HepG2 (cell line): ENCODE results near the gene KRTAP1-4. TPM values are rescaled to one million over a fixed set of nuclear protein-coding genes. Genes with fewer than 3 reads are reported as not detected.

Source experiments
- AKAP8 ChIP-seq: sonication (generic); formaldehyde crosslinking; IDR thresholded peaks from 2 replicates; pipeline ENCODE4 v1.5.1; 2020; ENCODE audit warnings: mild to moderate bottlenecking, missing genetic modification reagents
- EP300 ChIP-seq, 3 experiments: sonication (generic) in 1 of 3; formaldehyde crosslinking in 1 of 3; IDR thresholded peaks; 2 replicates each; pipeline versions ENCODE4 v1.5.1 to v1.6.1; 2011 to 2020; ENCODE audit warnings: low read depth in 2 of 3, low read length in 2 of 3, borderline replicate concordance in 1 of 3, improper control_type of control experiment in 1 of 3, mild to moderate bottlenecking in 1 of 3, missing genetic modification reagents in 1 of 3, moderate library complexity in 1 of 3
- ETV5 ChIP-seq: IDR thresholded peaks from 2 replicates; pipeline ENCODE4 v1.6.1; 2018; ENCODE audit warnings: missing biosample characterization, missing genetic modification reagents, inconsistent platforms, borderline replicate concordance
- HMG20B ChIP-seq: conservative IDR thresholded peaks from 2 replicates; pipeline ENCODE4 v1.6.1; 2016; ENCODE audit warnings: missing genetic modification reagents, missing compliant biosample characterization
- KLF15 ChIP-seq: sonication (generic); formaldehyde crosslinking; IDR thresholded peaks from 2 replicates; pipeline ENCODE4 v1.8.1; 2023; ENCODE audit warnings: borderline replicate concordance, mild to moderate bottlenecking, inconsistent platforms, missing genetic modification reagents, mixed read lengths
- MED8 ChIP-seq: sonication (generic); formaldehyde crosslinking; IDR thresholded peaks from 2 replicates; pipeline ENCODE4 v1.8.1; 2023; ENCODE audit warnings: mild to moderate bottlenecking, missing genetic modification reagents; ENCODE audit not compliant: insufficient replicate concordance
- SIN3A ChIP-seq: IDR thresholded peaks from 2 replicates; pipeline ENCODE4 v1.6.1; 2011; ENCODE audit warnings: low read depth, mild to moderate bottlenecking, control low read depth, low read length, borderline replicate concordance
- SOX13 ChIP-seq, 3 experiments: fragments of 450-650 bp in 1 of 3; sonication (generic) in 1 of 3; formaldehyde crosslinking in 1 of 3; IDR thresholded peaks in 2 of 3; conservative IDR thresholded peaks in 1 of 3; 2 replicates each; pipeline versions ENCODE4 v1.5.0 to v1.6.1; 2016 to 2020; ENCODE audit warnings: antibody characterized with exemption in 1 of 3, mild to moderate bottlenecking in 1 of 3, missing compliant biosample characterization in 1 of 3, missing genetic modification reagents in 1 of 3, moderate library complexity in 1 of 3
- SOX5 ChIP-seq: IDR thresholded peaks from 2 replicates; pipeline ENCODE4 v1.6.1; 2016; ENCODE audit warnings: borderline replicate concordance
- TAF15 ChIP-seq: fragments of 200-400 bp; formaldehyde crosslinking; IDR thresholded peaks from one replicate; pipeline ENCODE4 v1.6.1; 2018; ENCODE audit warnings: mild to moderate bottlenecking, low read depth, low read length; ENCODE audit not compliant: poor library complexity, severe bottlenecking
- TBL1XR1 ChIP-seq: fragments of 150-350 bp; IDR thresholded peaks from 2 replicates; pipeline ENCODE4 v1.6.1; 2014; ENCODE audit warnings: borderline replicate concordance, low read length; ENCODE audit not compliant: partially characterized antibody
- polyA plus RNA-seq, 8 experiments: library from polyadenylated mRNA; depleted of rRNA in 3 of 8; stranded (reverse) in 7 of 8; unstranded in 1 of 8; fragments of >200 nt; fragmentation: Illumina TruSeq in 4 of 8; extraction: Trizol in 4 of 8; gene quantifications; 2 replicates each; pipeline versions ENCODE4 v1.2.1 to v1.2.3, GENCODE V29; 2011 to 2016; ENCODE audit warnings: low read depth in 4 of 8, missing spikeins in 1 of 8, mixed read lengths in 1 of 8; ENCODE audit not compliant: insufficient read depth in 1 of 8
- total RNA-seq, 5 experiments: library from RNA; depleted of rRNA; stranded (reverse); fragments of >200 nt; fragmentation: Illumina TruSeq; extraction: Trizol; gene quantifications; 2 replicates each; pipeline ENCODE4 v1.2.3, GENCODE V29; 2016; ENCODE audit warnings: low read depth in 1 of 5
- TF ChIP-seq, protein P1 (sequence below): sonication (generic); formaldehyde crosslinking; IDR thresholded peaks from 2 replicates; pipeline ENCODE4 v1.8.1; 2023; ENCODE audit warnings: mild to moderate bottlenecking, moderate library complexity, missing genetic modification reagents
- TF ChIP-seq, protein P2 (sequence below): sonication (generic); formaldehyde crosslinking; IDR thresholded peaks from 2 replicates; pipeline ENCODE4 v1.5.0; 2020; ENCODE audit warnings: mild to moderate bottlenecking, missing genetic modification reagents
- TF ChIP-seq, protein P3 (sequence below): sonication (generic); formaldehyde crosslinking; IDR thresholded peaks from 2 replicates; pipeline ENCODE4; 2020; ENCODE audit warnings: missing genetic modification reagents, mild to moderate bottlenecking, borderline replicate concordance
- TF ChIP-seq, protein P4 (sequence below): IDR thresholded peaks from 2 replicates; pipeline ENCODE4 v1.4.0; 2020; ENCODE audit warnings: mild to moderate bottlenecking, missing genetic modification reagents
- TF ChIP-seq, protein P5 (sequence below): sonication (generic); formaldehyde crosslinking; IDR thresholded peaks from 2 replicates; pipeline ENCODE4 v1.4.0; 2020; ENCODE audit warnings: mild to moderate bottlenecking, missing genetic modification reagents

Gene KRTAP1-4
- total and polyA plus RNA-seq, 2 of the 13 experiments (the other 11 are each of a cell fraction or from before 2014, with no cell fraction given) = not detected

DNA sequence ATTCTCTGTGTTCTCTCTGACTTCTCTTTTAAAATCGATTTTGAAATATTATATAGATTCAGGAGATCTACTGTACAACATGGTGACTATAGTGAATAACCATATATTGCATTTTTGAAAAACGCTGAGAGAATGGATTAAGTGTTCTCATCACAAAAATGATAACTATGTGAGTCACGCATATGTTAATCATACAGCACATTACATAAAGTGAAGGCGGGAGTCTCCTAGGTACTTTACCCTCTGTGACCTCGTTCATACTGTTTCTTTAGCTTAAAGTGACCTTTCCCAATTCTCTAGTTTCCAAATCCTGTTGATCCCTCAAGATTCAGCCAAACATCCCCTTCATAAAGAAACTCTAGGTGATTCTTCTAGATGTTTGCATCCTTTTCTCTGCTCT lies 27.2 kb downstream of the KRTAP1-4 start (continued):
- TF ChIP-seq, protein P1, sequence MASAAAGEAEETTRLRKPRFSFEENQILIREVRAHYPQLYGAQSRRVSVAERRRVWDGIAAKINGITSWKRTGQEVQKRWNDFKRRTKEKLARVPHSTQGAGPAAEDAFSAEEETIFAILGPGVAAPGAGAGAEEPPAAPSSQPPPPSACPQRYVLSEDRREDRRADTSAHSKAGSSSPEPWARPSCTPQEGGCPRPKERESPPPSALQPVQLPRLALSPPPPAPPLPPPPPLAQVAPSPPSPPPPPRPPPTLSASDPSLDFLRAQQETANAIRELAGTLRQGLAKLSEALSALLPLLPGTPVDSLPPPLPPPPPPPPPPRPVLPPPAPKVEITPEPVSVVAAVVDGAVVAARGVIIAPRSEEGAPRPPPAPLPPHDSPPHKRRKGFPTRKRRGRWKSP (CRISPR knock-in tag) = no peak
- TF ChIP-seq MED8 (CRISPR knock-in tag) (no peak), TBL1XR1 (peak; percentile 34), ETV5 (no peak), TAF15 (no peak), EP300 (IDR thresholded peaks at IDR 0.05; ENCODE audit: low read depth in 2 of 2, low read length in 2 of 2) (peak in 1 of 2 experiments; percentile 51; a peak in 1 of 4 replicates), EP300 (CRISPR knock-in tag; IDR thresholded peaks at IDR 0.05; ENCODE audit: borderline replicate concordance) (no peak), SOX5 (CRISPR knock-in tag) (peak; percentile 19; the same call in 1 of the 2 replicates), SOX13 (IDR thresholded peaks at IDR 0.05) (no peak), SOX13 (CRISPR knock-in tag; conservative IDR thresholded peaks at IDR 0.05 in 1 of 2, IDR thresholded peaks at IDR 0.05 in 1 of 2) (peak in 1 of 2 experiments; percentile 69; a peak in 2 of 4 replicates), SIN3A (no peak), AKAP8 (no peak), KLF15 (CRISPR knock-in tag) (no peak), HMG20B (CRISPR knock-in tag) (no peak)
- TF ChIP-seq, protein P2, sequence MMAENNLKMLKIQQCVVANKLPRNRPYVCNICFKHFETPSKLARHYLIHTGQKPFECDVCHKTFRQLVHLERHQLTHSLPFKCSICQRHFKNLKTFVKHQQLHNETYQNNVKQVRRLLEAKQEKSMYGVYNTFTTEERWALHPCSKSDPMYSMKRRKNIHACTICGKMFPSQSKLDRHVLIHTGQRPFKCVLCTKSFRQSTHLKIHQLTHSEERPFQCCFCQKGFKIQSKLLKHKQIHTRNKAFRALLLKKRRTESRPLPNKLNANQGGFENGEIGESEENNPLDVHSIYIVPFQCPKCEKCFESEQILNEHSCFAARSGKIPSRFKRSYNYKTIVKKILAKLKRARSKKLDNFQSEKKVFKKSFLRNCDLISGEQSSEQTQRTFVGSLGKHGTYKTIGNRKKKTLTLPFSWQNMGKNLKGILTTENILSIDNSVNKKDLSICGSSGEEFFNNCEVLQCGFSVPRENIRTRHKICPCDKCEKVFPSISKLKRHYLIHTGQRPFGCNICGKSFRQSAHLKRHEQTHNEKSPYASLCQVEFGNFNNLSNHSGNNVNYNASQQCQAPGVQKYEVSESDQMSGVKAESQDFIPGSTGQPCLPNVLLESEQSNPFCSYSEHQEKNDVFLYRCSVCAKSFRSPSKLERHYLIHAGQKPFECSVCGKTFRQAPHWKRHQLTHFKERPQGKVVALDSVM (CRISPR knock-in tag) = no peak
- TF ChIP-seq, protein P3, sequence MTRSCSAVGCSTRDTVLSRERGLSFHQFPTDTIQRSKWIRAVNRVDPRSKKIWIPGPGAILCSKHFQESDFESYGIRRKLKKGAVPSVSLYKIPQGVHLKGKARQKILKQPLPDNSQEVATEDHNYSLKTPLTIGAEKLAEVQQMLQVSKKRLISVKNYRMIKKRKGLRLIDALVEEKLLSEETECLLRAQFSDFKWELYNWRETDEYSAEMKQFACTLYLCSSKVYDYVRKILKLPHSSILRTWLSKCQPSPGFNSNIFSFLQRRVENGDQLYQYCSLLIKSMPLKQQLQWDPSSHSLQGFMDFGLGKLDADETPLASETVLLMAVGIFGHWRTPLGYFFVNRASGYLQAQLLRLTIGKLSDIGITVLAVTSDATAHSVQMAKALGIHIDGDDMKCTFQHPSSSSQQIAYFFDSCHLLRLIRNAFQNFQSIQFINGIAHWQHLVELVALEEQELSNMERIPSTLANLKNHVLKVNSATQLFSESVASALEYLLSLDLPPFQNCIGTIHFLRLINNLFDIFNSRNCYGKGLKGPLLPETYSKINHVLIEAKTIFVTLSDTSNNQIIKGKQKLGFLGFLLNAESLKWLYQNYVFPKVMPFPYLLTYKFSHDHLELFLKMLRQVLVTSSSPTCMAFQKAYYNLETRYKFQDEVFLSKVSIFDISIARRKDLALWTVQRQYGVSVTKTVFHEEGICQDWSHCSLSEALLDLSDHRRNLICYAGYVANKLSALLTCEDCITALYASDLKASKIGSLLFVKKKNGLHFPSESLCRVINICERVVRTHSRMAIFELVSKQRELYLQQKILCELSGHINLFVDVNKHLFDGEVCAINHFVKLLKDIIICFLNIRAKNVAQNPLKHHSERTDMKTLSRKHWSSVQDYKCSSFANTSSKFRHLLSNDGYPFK (CRISPR knock-in tag) = no peak
- TF ChIP-seq, protein P4, sequence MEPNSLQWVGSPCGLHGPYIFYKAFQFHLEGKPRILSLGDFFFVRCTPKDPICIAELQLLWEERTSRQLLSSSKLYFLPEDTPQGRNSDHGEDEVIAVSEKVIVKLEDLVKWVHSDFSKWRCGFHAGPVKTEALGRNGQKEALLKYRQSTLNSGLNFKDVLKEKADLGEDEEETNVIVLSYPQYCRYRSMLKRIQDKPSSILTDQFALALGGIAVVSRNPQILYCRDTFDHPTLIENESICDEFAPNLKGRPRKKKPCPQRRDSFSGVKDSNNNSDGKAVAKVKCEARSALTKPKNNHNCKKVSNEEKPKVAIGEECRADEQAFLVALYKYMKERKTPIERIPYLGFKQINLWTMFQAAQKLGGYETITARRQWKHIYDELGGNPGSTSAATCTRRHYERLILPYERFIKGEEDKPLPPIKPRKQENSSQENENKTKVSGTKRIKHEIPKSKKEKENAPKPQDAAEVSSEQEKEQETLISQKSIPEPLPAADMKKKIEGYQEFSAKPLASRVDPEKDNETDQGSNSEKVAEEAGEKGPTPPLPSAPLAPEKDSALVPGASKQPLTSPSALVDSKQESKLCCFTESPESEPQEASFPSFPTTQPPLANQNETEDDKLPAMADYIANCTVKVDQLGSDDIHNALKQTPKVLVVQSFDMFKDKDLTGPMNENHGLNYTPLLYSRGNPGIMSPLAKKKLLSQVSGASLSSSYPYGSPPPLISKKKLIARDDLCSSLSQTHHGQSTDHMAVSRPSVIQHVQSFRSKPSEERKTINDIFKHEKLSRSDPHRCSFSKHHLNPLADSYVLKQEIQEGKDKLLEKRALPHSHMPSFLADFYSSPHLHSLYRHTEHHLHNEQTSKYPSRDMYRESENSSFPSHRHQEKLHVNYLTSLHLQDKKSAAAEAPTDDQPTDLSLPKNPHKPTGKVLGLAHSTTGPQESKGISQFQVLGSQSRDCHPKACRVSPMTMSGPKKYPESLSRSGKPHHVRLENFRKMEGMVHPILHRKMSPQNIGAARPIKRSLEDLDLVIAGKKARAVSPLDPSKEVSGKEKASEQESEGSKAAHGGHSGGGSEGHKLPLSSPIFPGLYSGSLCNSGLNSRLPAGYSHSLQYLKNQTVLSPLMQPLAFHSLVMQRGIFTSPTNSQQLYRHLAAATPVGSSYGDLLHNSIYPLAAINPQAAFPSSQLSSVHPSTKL (CRISPR knock-in tag) = peak; percentile 46; the same call in 1 of the 2 replicates
- TF ChIP-seq, protein P5, sequence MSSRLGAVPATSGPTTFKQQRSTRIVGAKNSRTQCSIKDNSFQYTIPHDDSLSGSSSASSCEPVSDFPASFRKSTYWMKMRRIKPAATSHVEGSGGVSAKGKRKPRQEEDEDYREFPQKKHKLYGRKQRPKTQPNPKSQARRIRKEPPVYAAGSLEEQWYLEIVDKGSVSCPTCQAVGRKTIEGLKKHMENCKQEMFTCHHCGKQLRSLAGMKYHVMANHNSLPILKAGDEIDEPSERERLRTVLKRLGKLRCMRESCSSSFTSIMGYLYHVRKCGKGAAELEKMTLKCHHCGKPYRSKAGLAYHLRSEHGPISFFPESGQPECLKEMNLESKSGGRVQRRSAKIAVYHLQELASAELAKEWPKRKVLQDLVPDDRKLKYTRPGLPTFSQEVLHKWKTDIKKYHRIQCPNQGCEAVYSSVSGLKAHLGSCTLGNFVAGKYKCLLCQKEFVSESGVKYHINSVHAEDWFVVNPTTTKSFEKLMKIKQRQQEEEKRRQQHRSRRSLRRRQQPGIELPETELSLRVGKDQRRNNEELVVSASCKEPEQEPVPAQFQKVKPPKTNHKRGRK (CRISPR knock-in tag) = no peak
